Lung (tissue), 12 donors: ENCODE results near the gene TFAP2E. TPM values are rescaled to one million over a fixed set of nuclear protein-coding genes. Genes with fewer than 3 reads are reported as not detected.

Source experiments
- ATAC-seq: fragments of 200-7000 bp; cut with Tn5 transposase; one replicate; pipeline ENCODE4 v1.9.1; 2020; ENCODE audit warnings: moderate number of reproducible peaks; ENCODE audit not compliant: insufficient read depth, low FRiP score
- DNase-seq, 3 donors: peaks; one replicate each; pipeline ENCODE4 v3.0.0-alpha.2; 2013 to 2017
- H3K27ac ChIP-seq, 2 donors: one replicate each; pipeline ENCODE4 v1.5.1; 2013; ENCODE audit warnings: mild to moderate bottlenecking in 2 of 2, moderate library complexity in 2 of 2, control low read depth in 1 of 2, inconsistent platforms in 1 of 2, low read depth in 1 of 2, low read length in 1 of 2
- H3K27me3 ChIP-seq, 3 donors: one replicate each; pipeline ENCODE4 v1.5.1; 2013; ENCODE audit warnings: low read length in 2 of 3; ENCODE audit not compliant: control insufficient read depth in 3 of 3, insufficient read depth in 3 of 3
- H3K36me3 ChIP-seq, 4 donors: one replicate each; pipeline ENCODE4 v1.5.1; 2013; ENCODE audit warnings: low read length in 4 of 4, mild to moderate bottlenecking in 1 of 4, moderate library complexity in 1 of 4; ENCODE audit not compliant: control insufficient read depth in 4 of 4, insufficient read depth in 4 of 4
- H3K4me1 ChIP-seq, 5 donors: one replicate each; pipeline ENCODE4 v1.5.1; 2013; ENCODE audit warnings: low read length in 5 of 5, mild to moderate bottlenecking in 2 of 5, moderate library complexity in 1 of 5; ENCODE audit not compliant: control insufficient read depth in 5 of 5, insufficient read depth in 5 of 5
- H3K4me3 ChIP-seq: one replicate; pipeline ENCODE4 v1.5.1; 2013; ENCODE audit warnings: mild to moderate bottlenecking, control low read depth, moderate library complexity
- H3K9ac ChIP-seq, 2 donors: one replicate each; pipeline ENCODE4 v1.5.1; 2013; ENCODE audit warnings: low read length in 2 of 2, control low read depth in 1 of 2; ENCODE audit not compliant: insufficient read depth in 1 of 2
- H3K9me3 ChIP-seq, 4 donors: one replicate each; pipeline ENCODE4 v1.5.1; 2013; ENCODE audit warnings: low read length in 3 of 4, mild to moderate bottlenecking in 1 of 4, moderate library complexity in 1 of 4; ENCODE audit not compliant: control insufficient read depth in 4 of 4, insufficient read depth in 3 of 4
- CTCF ChIP-seq: IDR thresholded peaks from 2 replicates; pipeline ENCODE4 v1.5.1; 2012; ENCODE audit warnings: mild to moderate bottlenecking; ENCODE audit errors: control extremely low read depth, extremely low read depth
- WGBS, 2 donors: extraction: QIAGEN DNeasy Blood & Tissue Kit; methylation state at CpG; one replicate each; pipeline ENCODE4 v1.1.7; 2013; 5-methylcytosine and 5-hydroxymethylcytosine counted together
- polyA plus RNA-seq, 2 donors: library from polyadenylated mRNA; stranded (reverse); fragments of 200-250 nt; gene quantifications; one replicate each; pipeline ENCODE4 v1.2.1, GENCODE V29; 2013
- total RNA-seq, 2 donors: library from RNA; depleted of rRNA in 1 of 2; stranded (reverse); fragments of >200 nt in 1 of 2; gene quantifications; one replicate each; pipeline ENCODE4 v1.2.1, GENCODE V29; 2014 to 2021
- donor health status: control.
- donor health status: control.
- donor health status: Bipolar disorder and iron deficiency.
- donor health status: healthy.
- donor health status: DM: yes; HTN: yes; CAD: no.

The TFAP2E gene
- total and polyA plus RNA-seq, 4 donors = 1.4 to 2.5 (median 1.9) TPM

GRCh38 chr1:35557118-35557610 is 15.9 kb upstream of the TFAP2E start, which contains the start of gene KIAA0319L:
KIAA0319L (minus strand) TSS chr1:35557403; CDS start chr1:35554491, 2,912 bp downstream.
- peaks cover 0 to 54% (median 28%) of the 10 kb centered on the region in 5 donors for H3K4me1 ChIP-seq
- TF ChIP-seq CTCF = no peak
- no peaks in the 10 kb centered on the region for H3K27me3 ChIP-seq
- no peaks in the 10 kb centered on the region for H3K9me3 ChIP-seq
- WGBS, 2 donors = 0 to 2% methylated on average over 32 to 39 of the region's 39 CpGs
- ATAC-seq (peak; percentile 89), DNase-seq (no peak)
- peak within 1 kb of the TSS; percentile 82 for H3K4me3 ChIP-seq
- peak within 1 kb of the TSS; percentile 89 to 99 for H3K27ac ChIP-seq
- peaks cover 4 to 13% (median 7%) of the 10 kb centered on the region in 4 donors for H3K36me3 ChIP-seq
- H3K9ac ChIP-seq = peak within 1 kb of the TSS; percentile 79 to 84

GRCh38 chr1:35557611-35558373 is 15.3 kb upstream of the TFAP2E start, which contains the start of gene NCDN:
NCDN (plus strand) TSS chr1:35557799; CDS start chr1:35558191, 392 bp downstream.
- H3K36me3 ChIP-seq = peaks cover 4 to 9% (median 6%) of the 10 kb centered on the region in 4 donors
- peak within 1 kb of the TSS; percentile 89 to 99 for H3K27ac ChIP-seq
- H3K4me1 ChIP-seq = peaks cover 0 to 54% (median 28%) of the 10 kb centered on the region in 5 donors
- peak within 1 kb of the TSS; percentile 82 for H3K4me3 ChIP-seq
- DNase-seq (peak; percentile 98 to 99 (median 99)), ATAC-seq (peak; percentile 94)
- H3K9me3 ChIP-seq = no peaks in the 10 kb centered on the region
- H3K9ac ChIP-seq = peak within 1 kb of the TSS; percentile 79 to 84
- WGBS, 2 donors = 0% methylated on average over 54 to 58 of the region's 58 CpGs
- TF ChIP-seq CTCF = no peak
- no peaks in the 10 kb centered on the region for H3K27me3 ChIP-seq

DNA sequence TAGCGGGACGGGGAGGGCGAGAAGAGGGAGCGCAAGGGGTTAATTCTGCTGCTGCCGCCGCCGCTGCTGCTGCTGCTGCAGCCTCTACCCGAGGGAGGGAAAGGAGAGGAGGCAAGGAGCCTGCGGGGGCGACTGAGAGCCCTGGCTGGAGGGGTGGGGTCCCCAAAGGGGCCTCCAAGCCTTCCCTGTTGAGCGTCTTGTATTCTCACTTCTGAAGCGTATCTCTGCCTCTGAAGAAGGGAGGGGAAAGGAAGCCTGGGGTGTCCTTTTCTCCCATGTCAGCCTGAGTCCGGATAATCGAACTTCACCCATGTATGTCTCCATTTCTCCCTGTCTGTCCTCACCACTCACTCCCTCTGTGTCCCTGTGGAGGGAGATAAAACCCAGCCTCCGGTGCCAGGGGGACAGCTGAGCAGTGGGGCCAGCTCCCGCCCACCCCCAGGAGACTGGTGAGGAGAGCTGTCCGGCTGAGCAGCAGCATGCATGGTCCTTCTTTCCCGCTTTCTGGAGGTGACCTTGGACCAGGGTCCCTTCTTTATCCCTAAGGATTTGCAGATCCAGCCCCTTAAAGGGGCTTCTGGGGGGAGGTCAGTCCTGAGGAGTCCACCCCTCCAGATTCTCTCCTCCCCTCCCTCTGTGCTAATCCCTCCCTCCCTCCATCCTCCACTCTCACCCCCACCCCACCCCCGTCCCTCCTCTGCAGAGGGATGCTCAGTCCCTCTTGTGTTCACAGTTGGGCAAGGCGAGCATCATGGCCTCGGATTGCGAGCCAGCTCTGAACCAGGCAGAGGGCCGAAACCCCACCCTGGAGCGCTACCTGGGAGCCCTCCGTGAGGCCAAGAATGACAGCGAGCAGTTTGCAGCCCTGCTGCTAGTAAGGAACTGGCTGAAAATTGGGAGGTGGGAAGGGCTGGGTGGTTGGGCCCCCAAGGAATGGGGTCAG is 14.5 kb upstream of the TFAP2E start:
- H3K4me1 ChIP-seq = peaks cover 0 to 47% (median 24%) of the 10 kb centered on the region in 5 donors
- H3K9ac ChIP-seq = peak overlapping the region in 1 of 2 donors; percentile 26
- TF ChIP-seq CTCF = no peak
- ATAC-seq (no peak), DNase-seq (peak; percentile 43 to 54 (median 49))
- H3K4me3 ChIP-seq = peak overlapping the region; percentile 82
- peaks cover 1 to 13% (median 7%) of the 10 kb centered on the region in 4 donors for H3K36me3 ChIP-seq
- H3K27ac ChIP-seq = peak overlapping the region; percentile 82 to 83
- WGBS, 2 donors = 33 to 42% methylated on average over 19 to 26 of the region's 26 CpGs
- no peaks in the 10 kb centered on the region for H3K27me3 ChIP-seq
- H3K9me3 ChIP-seq = no peaks in the 10 kb centered on the region
